ENCODE data around the gene TRPC4AP.

TRPC4AP gene

GRCh38 chr20:35049776-35050352 is 42.7 kb downstream of the TRPC4AP start:
- H3K27ac ChIP-seq: no peak overlapping the region
- TF ChIP-seq CTCF (conservative IDR thresholded peaks at IDR 0.05): peak; percentile 31; the same call in 1 of the 2 replicates

- no peak for TF ChIP-seq CTCF (conservative IDR thresholded peaks at IDR 0.05)
- no peak overlapping the region for H3K27ac ChIP-seq
Measured at GRCh38 chr20:35048739-35049138, 43.9 kb downstream of the TRPC4AP start.

DNA sequence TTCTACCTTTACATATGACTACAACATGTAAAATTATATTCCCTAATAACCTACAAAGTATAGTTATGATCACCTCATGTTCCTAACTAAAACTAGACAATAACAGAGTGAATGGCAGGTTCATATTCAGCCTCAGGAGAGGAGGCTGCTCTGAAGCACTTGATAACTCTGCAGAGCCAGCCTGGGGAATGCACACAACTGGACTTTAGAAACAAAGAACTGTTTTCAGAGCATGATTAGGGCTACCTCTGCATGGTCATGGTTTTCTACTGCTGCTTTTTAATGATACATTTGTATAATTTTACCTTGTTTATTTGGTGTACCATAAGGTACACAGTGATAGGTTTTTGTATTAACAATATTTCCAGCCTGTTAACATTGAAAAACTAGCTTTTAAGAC is 50.3 kb downstream of the TRPC4AP start:
- TF ChIP-seq CTCF (conservative IDR thresholded peaks at IDR 0.05): no peak

DNA sequence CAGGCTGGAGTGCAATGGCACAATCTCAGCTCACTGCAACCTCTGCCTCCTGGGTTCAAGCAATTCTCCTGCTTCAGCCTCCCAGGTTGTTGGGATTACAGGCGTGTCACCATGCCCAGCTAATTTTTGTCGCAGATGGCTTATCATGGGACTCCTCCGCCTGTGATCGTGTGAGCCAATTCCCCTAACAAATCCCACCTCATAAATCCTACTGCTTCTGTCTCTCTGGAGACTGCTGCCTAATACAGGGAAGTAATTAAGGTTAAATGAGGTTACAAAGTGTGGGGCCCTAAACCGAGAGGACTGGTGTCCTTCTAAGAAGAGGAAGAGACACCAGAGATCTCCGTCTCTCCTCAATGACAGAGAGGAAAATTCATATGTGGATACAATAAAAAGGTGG is 52.0 kb downstream of the TRPC4AP start:
- no peak for TF ChIP-seq CTCF (conservative IDR thresholded peaks at IDR 0.05)
- H3K27ac ChIP-seq: no peak overlapping the region

More for the DNA sequence above, 50.3 kb downstream of the TRPC4AP start:
- H3K27ac ChIP-seq: no peak overlapping the region

- H3K27ac ChIP-seq: no peak overlapping the region
- TF ChIP-seq CTCF (conservative IDR thresholded peaks at IDR 0.05): no peak
Measured at GRCh38 chr20:35039846-35040489, 52.6 kb downstream of the TRPC4AP start.

DNA sequence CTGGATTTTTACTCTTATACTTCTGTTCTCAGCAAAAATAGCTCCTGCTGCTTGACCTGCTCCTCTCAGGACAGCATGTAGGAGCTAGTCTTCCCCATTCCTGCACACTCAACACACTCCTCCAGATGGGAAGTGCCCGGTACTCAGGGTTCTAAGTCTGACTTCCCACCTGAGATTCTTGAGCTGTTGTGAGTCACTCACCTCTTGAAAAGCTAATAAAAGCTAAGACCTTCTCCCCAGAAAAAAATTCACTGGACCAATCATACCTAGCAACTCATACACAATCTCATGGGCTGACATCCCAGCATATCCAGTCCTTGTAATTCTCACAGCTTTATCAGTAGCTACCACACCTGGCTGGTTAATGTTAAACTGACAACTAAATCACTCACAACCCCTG is 53.5 kb downstream of the TRPC4AP start:
- no peak overlapping the region for H3K27ac ChIP-seq
- no peak for TF ChIP-seq CTCF (conservative IDR thresholded peaks at IDR 0.05)

- TF ChIP-seq CTCF (conservative IDR thresholded peaks at IDR 0.05): no peak
- H3K27ac ChIP-seq: no peak overlapping the region
Measured at GRCh38 chr20:35034145-35034544, 58.5 kb downstream of the TRPC4AP start.
